ENCODE results near the gene PNMA5.

Gene PNMA5

DNA sequence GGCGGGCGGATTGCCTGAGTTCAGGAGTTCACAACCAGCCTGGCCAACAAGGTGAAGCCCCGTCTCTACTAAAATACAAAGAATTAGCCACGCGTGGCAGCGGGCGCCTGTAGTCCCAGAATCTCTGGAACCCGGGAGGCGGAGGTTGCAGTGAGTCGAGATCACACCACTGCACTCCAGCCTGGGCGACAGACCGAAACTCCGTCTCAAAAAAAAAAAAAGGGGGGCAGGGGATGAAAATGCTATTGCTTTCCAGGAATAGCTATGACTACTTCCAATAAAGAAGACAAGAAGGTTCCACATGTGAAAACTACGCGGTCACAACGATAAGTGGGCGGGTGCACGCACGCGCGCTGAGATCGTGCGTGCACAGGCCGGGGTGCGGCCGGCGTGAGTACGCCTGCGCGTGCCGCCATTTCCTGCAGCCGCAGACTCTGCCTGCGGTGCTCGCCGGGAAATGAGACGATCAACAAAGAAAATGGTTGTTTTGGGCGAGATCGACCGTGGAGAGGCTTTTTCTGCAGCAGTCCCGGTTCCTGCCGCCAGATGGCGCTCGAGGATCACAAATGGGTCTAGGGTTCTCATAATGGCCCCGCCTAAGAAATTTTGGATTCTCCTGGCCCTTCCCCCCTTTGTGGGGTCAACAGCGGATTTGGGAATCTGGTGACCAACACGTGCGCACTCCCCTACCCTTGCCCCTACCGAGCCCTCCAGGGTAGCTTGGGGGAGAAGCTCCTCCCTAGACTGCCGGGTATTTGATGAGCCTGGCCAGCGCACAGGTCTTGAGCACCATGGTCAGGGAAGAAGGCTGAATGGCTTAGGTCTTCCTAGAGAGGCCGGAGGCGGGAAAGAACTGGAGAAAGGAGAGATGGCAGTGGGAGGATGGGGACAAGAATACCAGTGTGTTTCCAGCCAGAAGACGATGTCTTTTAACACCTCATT, 35.1 kb downstream of the PNMA5 start:
- peak; percentile 94 for DNase-seq (ENCODE audit: low spot score)

DNA sequence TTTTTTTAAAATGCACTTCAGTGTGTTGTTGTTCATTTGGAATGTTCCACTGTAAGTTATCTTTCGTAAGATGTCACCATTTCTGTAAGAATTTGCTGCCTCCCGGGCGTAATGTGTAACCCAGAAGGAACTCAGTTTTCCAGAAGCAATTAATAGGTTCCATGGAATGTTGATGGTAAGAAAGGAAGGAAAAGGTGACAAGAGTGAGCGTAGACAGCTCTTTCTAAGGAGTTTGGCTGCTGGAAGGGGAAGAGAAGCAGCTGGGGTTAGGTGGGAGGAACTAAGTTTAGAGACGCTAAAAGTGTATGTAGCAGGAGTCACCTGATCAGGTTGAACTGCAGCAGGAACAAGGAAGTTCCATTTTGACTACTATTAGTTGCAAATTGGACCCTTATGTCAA, 35.9 kb downstream of the PNMA5 start:
- DNase-seq (ENCODE audit: low spot score) = no peak

DNA sequence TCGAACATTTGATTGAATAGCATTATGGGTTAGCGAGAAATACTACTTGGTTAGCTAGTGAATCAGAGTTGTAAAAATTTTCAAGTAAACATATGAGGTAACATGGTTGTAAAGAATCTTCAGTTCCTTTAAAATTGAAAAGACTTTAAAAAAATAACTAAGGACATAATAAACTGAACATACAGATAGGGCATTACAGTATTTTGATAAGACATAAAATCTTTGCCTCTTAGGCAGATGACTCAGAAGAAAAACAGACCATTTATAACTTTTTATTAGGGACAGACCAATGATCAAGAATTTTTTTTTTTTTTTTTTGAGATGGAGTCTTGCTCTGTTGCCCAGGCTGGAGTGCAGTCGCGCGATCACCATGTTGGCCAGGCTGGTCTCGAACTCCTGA, 43.1 kb downstream of the PNMA5 start:
- no peak for DNase-seq (ENCODE audit: low spot score)

DNA sequence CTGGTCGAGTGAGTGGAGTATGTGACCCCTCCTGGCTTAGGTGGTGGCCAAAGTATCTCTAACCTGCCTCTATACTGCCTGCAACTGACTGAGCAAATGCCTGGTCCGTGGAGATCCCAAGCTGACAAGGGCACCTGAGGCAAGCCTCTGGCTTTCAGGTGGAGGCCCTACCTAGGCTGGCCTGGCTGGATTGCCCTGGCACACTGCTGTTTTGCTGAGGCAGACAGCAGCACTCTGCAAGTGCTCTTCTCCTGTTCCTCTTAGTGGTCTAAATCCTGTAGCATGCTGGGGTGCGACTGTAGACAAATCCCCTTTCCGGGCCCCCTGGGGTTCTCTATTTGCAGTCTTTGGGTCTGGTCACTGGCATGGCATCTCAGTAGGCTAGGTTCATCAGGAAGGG, 44.8 kb downstream of the PNMA5 start:
- DNase-seq (ENCODE audit: low spot score) = no peak

DNA sequence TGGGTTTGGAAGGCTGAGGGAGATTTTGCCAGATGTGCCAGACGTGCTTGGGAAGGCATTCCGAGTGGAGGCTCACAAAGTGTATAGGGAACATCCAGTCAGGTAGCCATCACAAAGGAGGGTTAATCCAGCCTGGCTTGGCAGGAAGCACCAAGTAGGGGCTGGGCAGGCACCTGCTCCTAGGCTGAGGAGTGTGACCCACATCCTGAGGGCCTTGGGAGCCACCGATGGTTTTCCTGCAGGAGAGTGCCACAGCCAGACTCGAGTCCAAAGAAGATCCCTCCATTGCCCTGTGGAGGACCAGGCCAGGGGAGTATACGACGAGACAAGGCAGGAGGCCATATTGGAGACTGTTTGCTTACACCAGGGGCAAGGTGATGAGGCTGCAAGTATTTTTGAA, 47.2 kb downstream of the PNMA5 start:
- no peak for DNase-seq (ENCODE audit: low spot score)

DNA sequence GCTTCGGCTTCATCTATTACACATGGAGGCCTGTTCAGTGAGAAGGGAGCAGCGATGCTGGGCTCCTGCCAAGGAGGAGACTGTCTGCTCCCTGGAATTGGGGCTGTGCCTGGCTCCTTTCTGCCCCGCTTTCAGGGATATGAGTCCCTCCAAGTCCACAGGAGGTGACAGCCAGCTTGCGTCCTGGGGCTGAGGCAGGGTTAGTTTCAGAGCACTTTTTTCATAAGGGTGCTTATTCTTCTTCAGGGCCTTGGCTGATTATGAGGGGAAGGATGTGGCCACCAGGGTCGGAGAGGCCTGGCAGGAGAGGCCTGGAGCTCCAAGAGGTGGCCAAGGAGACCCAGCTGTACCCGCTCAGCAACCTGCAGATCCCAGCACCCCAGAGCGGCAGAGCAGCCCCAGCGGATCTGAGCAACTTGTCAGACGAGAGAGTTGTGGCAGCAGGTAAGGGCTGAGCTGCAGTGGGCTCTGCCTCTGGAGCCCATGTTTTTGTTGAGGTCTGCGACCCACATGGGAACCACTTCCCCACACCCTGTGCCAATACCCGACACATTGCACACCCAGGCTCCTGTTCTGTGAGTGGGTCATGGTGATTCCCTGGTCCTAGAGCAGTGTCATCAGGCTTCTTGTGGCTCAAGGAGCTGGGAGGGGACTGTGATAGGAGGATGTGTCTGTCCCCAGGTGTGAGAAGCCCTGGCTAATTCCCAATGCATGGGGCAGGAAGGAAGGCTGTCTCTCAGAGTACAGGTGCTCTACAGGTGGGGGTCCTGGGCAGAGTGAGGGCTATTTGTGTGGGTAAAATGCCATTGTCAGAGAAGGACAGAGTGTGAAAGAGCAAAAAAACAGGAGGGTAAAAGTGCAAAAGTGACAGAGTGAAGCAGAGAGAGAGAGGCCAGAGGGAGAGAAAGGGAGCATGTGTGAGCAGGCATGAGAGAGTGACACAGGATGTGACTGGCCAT, 48.6 kb downstream of the PNMA5 start:
- DNase-seq (ENCODE audit: low spot score) = no peak

DNA sequence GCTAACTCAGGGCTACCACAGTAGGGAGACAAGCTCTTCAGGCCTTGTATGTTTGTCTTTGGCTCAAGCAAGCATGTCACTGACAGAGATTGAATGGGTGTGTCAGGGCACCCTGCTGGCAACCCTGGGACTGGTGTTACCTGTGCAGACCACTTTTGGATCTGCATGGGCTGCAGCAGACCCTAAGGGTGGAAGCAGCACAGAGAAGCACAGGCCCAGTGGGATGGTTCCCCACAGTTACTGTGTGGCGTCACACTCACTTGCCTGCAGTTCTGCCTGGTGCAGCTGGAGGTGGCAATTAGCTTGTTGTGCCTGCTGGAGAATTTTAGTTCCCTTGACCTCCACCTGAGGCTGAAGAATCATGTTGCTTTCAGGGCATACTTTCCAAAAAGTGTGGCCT, 50.1 kb downstream of the PNMA5 start:
- no peak for DNase-seq (ENCODE audit: low spot score)

DNA sequence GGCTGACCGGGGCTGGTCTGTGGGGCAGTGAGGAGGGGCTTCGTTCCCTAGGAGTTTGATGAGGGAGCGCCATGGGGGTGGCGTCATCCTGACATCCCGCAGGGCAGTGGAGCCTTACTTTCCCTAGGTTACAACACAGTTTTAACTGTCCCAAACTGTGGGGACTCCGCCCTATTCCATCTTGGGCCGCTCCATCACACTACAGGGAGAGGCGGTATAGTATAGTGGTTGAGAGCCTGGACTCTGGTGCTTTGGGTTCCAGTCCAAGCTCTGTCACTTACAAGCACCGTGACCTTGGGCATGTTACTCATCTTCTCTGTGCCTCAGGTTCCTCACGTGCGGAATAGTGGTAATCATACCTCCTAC, 51.9 kb downstream of the PNMA5 start:
- DNase-seq (ENCODE audit: low spot score) = no peak

DNA sequence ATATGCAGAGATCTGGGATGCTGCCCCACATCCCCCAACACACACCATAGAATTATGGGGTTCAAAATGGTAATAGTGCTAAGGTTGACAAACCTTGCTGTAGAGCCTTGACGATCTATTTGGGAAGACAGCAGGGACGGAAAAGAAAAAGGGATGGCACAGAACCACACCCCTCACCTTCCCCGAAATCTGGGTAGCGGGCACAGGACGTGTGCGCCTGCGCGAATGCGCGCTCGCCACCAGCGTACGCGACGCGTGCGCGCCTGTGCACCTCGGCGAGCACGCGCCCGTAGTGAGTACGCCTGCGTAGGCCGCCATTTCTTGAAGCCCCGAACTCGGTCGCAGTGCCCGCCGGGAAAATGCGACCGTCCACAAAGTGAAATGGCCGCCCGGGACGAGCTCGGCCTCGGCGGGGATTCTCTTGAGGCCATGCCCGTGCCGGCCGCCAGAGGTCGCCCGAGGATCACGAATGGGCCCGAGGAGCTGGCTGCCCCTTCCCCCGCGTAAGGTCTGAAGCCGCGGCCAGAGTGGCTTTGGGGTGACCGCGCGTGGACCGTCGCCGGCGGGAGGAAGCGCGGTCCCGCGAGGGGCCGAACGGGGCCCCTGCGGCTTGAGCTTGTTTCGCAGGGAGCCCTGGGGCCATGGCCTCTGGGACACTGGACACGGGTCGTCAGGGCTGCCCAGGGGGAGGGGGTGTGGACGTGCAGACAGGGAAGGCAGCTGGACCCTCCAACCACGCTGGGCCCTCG, 52.4 kb downstream of the PNMA5 start:
- DNase-seq (ENCODE audit: low spot score) = peak; percentile 97
